Type B pancreatic cell (in vitro differentiated cells): ENCODE data around the gene SPINT2. TPM values are rescaled to one million over a fixed set of nuclear protein-coding genes. Genes with fewer than 3 reads are reported as not detected.

Source experiments
- DNase-seq: peaks from one replicate; pipeline ENCODE4 v3.0.0; 2021; ENCODE audit warnings: mixed read lengths; ENCODE audit not compliant: unreplicated experiment; ENCODE audit errors: extremely low spot score
- H3K27ac Mint-ChIP-seq: 2 replicates; pipeline ENCODE4 v1.8.0; 2021; ENCODE audit warnings: mild to moderate bottlenecking, mixed read lengths
- H3K27me3 Mint-ChIP-seq: 2 replicates; pipeline ENCODE4 v1.8.0; 2021; ENCODE audit warnings: mixed read lengths
- H3K36me3 Mint-ChIP-seq: 2 replicates; pipeline ENCODE4 v1.8.0; 2021; ENCODE audit warnings: mixed read lengths
- H3K4me1 Mint-ChIP-seq: one replicate; pipeline ENCODE4 v1.8.0; 2021; ENCODE audit warnings: mixed read lengths; ENCODE audit not compliant: unreplicated experiment
- H3K4me3 Mint-ChIP-seq: 2 replicates; pipeline ENCODE4 v1.8.0; 2021; ENCODE audit warnings: mild to moderate bottlenecking, mixed read lengths
- H3K9me3 Mint-ChIP-seq: 2 replicates; pipeline ENCODE4 v1.8.0; 2021; ENCODE audit warnings: mixed read lengths
- CTCF ChIP-seq: fragments of 200-600 bp; sonication (generic); conservative IDR thresholded peaks from 2 replicates; pipeline ENCODE4 v1.5.0; 2021; ENCODE audit warnings: antibody characterized with exemption, mild to moderate bottlenecking
- total RNA-seq: library from RNA; stranded (reverse); gene quantifications from 2 replicates; pipeline ENCODE4 v1.2.1, GENCODE V29; 2021; ENCODE audit warnings: low replicate concordance

Gene SPINT2
- total RNA-seq, 1 donor from 2014 or later, result 243 TPM

GRCh38 chr19:38285567-38285966 is 21.2 kb downstream of the SPINT2 start:
- H3K4me3 Mint-ChIP-seq, result no peak overlapping the region
- DNase-seq, result no peak
- H3K4me1 Mint-ChIP-seq, result peaks cover 11% of the 10 kb centered on the region
- H3K27me3 Mint-ChIP-seq, result no peaks in the 10 kb centered on the region
- no peaks in the 10 kb centered on the region for H3K36me3 Mint-ChIP-seq
- H3K27ac Mint-ChIP-seq, result no peak overlapping the region
- no peak for TF ChIP-seq CTCF
- no peaks in the 10 kb centered on the region for H3K9me3 Mint-ChIP-seq

GRCh38 chr19:38287604-38288003 is 23.2 kb downstream of the SPINT2 start:
- DNase-seq, result no peak
- no peak for TF ChIP-seq CTCF
- no peaks in the 10 kb centered on the region for H3K36me3 Mint-ChIP-seq
- no peaks in the 10 kb centered on the region for H3K27me3 Mint-ChIP-seq
- H3K27ac Mint-ChIP-seq, result no peak overlapping the region
- no peaks in the 10 kb centered on the region for H3K9me3 Mint-ChIP-seq
- H3K4me1 Mint-ChIP-seq, result peaks cover 7% of the 10 kb centered on the region
- H3K4me3 Mint-ChIP-seq, result no peak overlapping the region

DNA sequence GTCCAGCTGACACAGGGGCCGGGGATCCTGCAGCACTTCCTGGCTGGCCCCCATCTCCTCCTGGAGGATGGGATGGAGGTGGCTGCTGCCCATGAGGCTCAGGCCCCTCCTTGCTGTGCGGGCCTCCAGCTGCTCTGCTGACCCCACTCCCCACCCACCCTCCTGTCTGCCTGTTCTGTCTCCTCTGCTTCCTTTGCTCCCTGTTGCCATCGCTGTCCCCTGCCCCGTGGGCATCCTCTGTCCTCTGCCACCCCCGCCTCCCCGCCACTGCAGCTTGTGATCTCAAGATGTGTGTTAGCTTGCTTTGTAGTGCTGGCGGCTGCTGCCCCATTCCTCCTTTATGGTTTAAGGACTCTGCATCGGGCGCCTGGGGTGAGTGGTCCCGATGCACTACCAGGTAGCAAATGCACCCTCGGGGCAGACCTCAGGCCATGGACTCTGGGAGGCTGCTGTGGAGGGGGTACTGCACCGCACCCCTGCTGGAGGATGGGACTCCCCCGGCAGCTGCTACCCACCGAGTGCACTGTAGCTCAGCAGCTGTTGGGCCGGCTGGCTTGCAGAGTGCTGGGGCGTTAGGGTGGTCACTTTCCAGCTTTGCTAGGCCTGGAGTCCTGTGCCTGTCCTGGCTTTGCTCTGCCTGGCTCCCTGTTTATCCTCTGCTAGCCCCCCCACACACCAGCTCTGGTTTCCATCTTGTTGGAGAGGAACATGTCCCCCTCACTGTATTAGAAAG is 23.9 kb downstream of the SPINT2 start:
- no peaks in the 10 kb centered on the region for H3K36me3 Mint-ChIP-seq

GRCh38 chr19:38289955-38290354 is 25.6 kb downstream of the SPINT2 start:
- no peak for DNase-seq
- Mint-ChIP-seq H3K4me3 (no peak overlapping the region), H3K4me1 (peaks cover 7% of the 10 kb centered on the region), H3K36me3 (no peaks in the 10 kb centered on the region), H3K9me3 (no peaks in the 10 kb centered on the region), H3K27ac (no peak overlapping the region), H3K27me3 (no peaks in the 10 kb centered on the region)
- TF ChIP-seq CTCF, result no peak

More for the DNA sequence above, 23.9 kb downstream of the SPINT2 start:
- Mint-ChIP-seq H3K4me3 (no peak overlapping the region), H3K27me3 (no peaks in the 10 kb centered on the region), H3K4me1 (peaks cover 7% of the 10 kb centered on the region), H3K9me3 (no peaks in the 10 kb centered on the region), H3K27ac (no peak overlapping the region)
- no peak for TF ChIP-seq CTCF
- no peak for DNase-seq

DNA sequence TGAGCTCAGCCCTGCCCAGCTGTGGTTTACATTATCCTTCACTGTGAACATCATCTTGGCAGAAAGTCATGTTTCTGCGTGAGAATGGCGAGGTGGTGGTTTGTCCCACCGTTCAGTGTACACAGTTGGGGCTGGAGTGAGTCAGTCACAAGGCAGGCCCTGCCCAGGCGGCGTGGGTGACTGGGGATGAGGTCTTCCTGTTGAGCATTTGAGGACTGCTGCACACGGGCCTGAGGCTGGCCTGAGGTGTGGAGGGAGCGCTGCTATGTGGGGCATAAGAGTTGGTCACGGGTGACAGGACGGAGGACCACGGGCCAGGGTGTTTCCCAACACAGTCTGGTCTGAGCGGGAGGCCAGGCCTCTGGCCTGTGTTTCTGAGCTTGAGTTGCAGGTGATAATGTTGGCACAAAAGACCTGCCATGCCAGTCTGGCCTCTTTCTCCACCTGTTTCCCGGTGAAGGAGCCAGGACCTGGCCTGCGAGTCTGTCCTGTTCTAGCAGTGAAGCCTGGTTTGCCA is 26.3 kb downstream of the SPINT2 start:
- Mint-ChIP-seq H3K27ac (peak overlapping the region; percentile 72), H3K36me3 (no peaks in the 10 kb centered on the region), H3K27me3 (no peaks in the 10 kb centered on the region), H3K9me3 (no peaks in the 10 kb centered on the region), H3K4me1 (peaks cover 6% of the 10 kb centered on the region), H3K4me3 (no peak overlapping the region)
- TF ChIP-seq CTCF, result no peak
- DNase-seq, result no peak
